Keratinocyte (primary cell): Measurements from ENCODE around the gene SNX11. TPM values are rescaled to one million over a fixed set of nuclear protein-coding genes. Genes with fewer than 3 reads are reported as not detected.

Experiments used
- DNase-seq: peaks from one replicate; pipeline ENCODE4 v3.0.0-alpha.2; 2011; ENCODE audit warnings: low read depth, missing footprints, low spot score
- FAIRE-seq: peaks from 2 replicates; lab custom pipeline; 2011; peaks lifted over from hg19 to GRCh38; lab: Jason Lieb, UNC
- H2AFZ ChIP-seq: 2 replicates; pipeline ENCODE4 v1.6.0; 2012; ENCODE audit warnings: low read length, control low read depth, inconsistent platforms; ENCODE audit not compliant: control insufficient read depth
- H3K27ac ChIP-seq: 2 replicates; pipeline ENCODE4 v1.5.1; 2011; ENCODE audit warnings: low read length; ENCODE audit not compliant: control insufficient read depth, insufficient read depth
- H3K27me3 ChIP-seq: 3 replicates; pipeline ENCODE4 v1.6.0; 2011; ENCODE audit warnings: low read length; ENCODE audit not compliant: control insufficient read depth, insufficient read depth; ENCODE audit errors: extremely low read depth
- H3K36me3 ChIP-seq, 2 experiments: 2 replicates in 1 of 2; 3 replicates in 1 of 2; pipeline ENCODE4 v1.5.1; 2011; ENCODE audit warnings: low read length in 2 of 2, mild to moderate bottlenecking in 1 of 2; ENCODE audit not compliant: control insufficient read depth in 2 of 2, insufficient read depth in 2 of 2; ENCODE audit errors: extremely low read depth in 1 of 2
- H3K4me1 ChIP-seq: 3 replicates; pipeline ENCODE4 v1.5.1; 2011; ENCODE audit warnings: low read length; ENCODE audit not compliant: control insufficient read depth, insufficient read depth; ENCODE audit errors: extremely low read depth
- H3K4me2 ChIP-seq: 3 replicates; pipeline ENCODE4 v1.6.0; 2011; ENCODE audit warnings: low read depth, low read length; ENCODE audit not compliant: control insufficient read depth, insufficient read depth; ENCODE audit errors: extremely low read depth
- H3K4me3 ChIP-seq, 3 experiments: fragments of 200-600 bp in 1 of 3; sonication (generic) in 1 of 3; 2 replicates in 2 of 3; 3 replicates in 1 of 3; pipeline ENCODE4 v1.5.1; 2011 to 2016; ENCODE audit warnings: low read length in 3 of 3, mild to moderate bottlenecking in 3 of 3, control low read depth in 2 of 3, inconsistent platforms in 1 of 3, low read depth in 1 of 3, mixed read lengths in 1 of 3, mixed run types in 1 of 3, moderate library complexity in 1 of 3; ENCODE audit not compliant: control insufficient read depth in 2 of 3, insufficient read depth in 2 of 3; ENCODE audit errors: extremely low read depth in 1 of 3
- H3K79me2 ChIP-seq: 2 replicates; pipeline ENCODE4 v1.6.0; 2012; ENCODE audit warnings: low read length; ENCODE audit not compliant: control insufficient read depth, insufficient read depth
- H3K9ac ChIP-seq: 3 replicates; pipeline ENCODE4 v1.6.0; 2011; ENCODE audit warnings: low read length; ENCODE audit not compliant: control insufficient read depth, insufficient read depth; ENCODE audit errors: extremely low read depth
- H3K9me1 ChIP-seq: 3 replicates; pipeline ENCODE4 v1.6.0; 2011; ENCODE audit warnings: low read length; ENCODE audit not compliant: control insufficient read depth, insufficient read depth; ENCODE audit errors: extremely low read depth
- H3K9me3 ChIP-seq: 2 replicates; pipeline ENCODE4 v1.5.1; 2012; ENCODE audit warnings: low read depth, low read length; ENCODE audit not compliant: control insufficient read depth
- H4K20me1 ChIP-seq: 3 replicates; pipeline ENCODE4 v1.6.0; 2011; ENCODE audit warnings: low read length; ENCODE audit not compliant: control insufficient read depth, insufficient read depth; ENCODE audit errors: extremely low read depth
- EZH2 ChIP-seq: IDR thresholded peaks from one replicate; pipeline ENCODE4 v1.6.1; 2012; ENCODE audit warnings: inconsistent platforms, mild to moderate bottlenecking, low read length, moderate library complexity
- dilution Hi-C: fragments of 300-500 bp; cut with MboI; formaldehyde crosslinking; loops from one replicate; pipeline ENCODE4 v1.7.0; 2020; ENCODE audit warnings: low sequenced_read_pairs; ENCODE audit not compliant: extremely low pct_ligation_motif_present
- polyA plus RNA-seq, 5 experiments: library from polyadenylated mRNA; depleted of rRNA in 3 of 5; stranded (reverse) in 3 of 5; stranded (forward) in 1 of 5; unstranded in 1 of 5; fragments of >200 nt; gene quantifications; 1 replicate in 1 of 5; 2 replicates in 3 of 5; 3 replicates in 1 of 5; pipeline versions ENCODE4 v1.2.1 to v1.2.3, GENCODE V29; 2011 to 2012; ENCODE audit warnings: missing spikeins in 2 of 5, low read depth in 1 of 5, low replicate concordance in 1 of 5
- TF ChIP-seq, protein P1 (sequence below), 3 experiments: IDR thresholded peaks in 1 of 3; conservative IDR thresholded peaks in 1 of 3; optimal IDR thresholded peaks in 1 of 3; 2 replicates in 2 of 3; 3 replicates in 1 of 3; pipeline versions ENCODE3 to v1.5.1; 2011; ENCODE audit warnings: low read length in 3 of 3, mild to moderate bottlenecking in 3 of 3, moderate library complexity in 2 of 3, control low read depth in 1 of 3, inconsistent platforms in 1 of 3; ENCODE audit not compliant: insufficient read depth in 2 of 3; ENCODE audit errors: extremely low read depth in 1 of 3

SNX11 gene
- polyA plus RNA-seq, 1 donor (not counting 4 experiments of a cell fraction or from before 2014, with no cell fraction given), result 21.0 TPM

DNA sequence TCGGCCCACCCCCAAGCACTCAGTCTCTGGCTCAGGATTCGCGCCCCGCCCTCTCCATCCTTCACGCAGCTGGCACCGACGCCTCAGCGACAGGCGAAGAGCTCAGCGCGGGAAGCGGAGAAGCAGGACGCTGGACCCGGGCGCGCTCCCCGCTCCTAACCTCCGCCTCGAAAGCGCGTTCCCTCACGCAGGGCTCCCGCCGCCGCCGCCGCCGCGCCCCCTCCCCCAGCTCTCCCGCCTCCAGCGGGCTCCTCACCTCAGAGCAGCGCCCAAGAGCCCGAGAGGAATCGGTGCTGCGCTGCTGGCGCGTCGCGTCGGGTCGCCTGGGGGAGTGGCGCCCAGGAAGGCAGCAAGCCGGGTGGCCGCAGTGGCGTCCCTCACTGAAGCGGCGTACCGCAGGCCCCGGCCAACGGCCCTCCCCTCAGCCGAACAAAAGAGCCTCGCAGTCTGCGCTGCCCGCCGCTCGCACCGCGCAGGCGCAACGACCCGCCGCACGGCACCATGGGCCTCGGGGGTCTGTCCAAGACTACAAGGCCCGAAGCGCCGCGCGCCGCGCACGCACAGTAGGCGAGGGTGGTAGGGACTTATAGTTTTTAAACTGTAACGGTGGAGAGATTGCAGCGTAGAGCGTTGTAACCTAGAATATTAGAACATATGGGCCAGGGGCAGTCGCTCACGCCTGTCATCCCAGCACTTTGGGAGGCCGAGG lies 6.4 kb upstream of the SNX11 start, which contains the start of gene CBX1:
TSS of gene CBX1 (minus strand) at position 467 of the 709 bp plus-strand sequence. CDS start 24,474 bp downstream, outside the sequence.
- Histone ChIP-seq H3K9me1 (no peaks in the 10 kb centered on the region), H3K9me3 (no peaks in the 10 kb centered on the region), H3K79me2 (peaks cover 48% of the 10 kb centered on the region), H3K27ac (peak within 1 kb of the TSS; percentile 78), H3K9ac (peak within 1 kb of the TSS; percentile 80), H3K4me1 (peaks cover 12% of the 10 kb centered on the region), H4K20me1 (no peaks in the 10 kb centered on the region), H3K27me3 (no peaks in the 10 kb centered on the region), H3K4me2 (peak within 1 kb of the TSS; percentile 93), H3K36me3 (no peaks in the 10 kb centered on the region), H3K4me3 (peak within 1 kb of the TSS; percentile 88 to 97 (median 96)), H2AFZ (peak within 1 kb of the TSS; percentile 88)
- TF ChIP-seq, protein P1, sequence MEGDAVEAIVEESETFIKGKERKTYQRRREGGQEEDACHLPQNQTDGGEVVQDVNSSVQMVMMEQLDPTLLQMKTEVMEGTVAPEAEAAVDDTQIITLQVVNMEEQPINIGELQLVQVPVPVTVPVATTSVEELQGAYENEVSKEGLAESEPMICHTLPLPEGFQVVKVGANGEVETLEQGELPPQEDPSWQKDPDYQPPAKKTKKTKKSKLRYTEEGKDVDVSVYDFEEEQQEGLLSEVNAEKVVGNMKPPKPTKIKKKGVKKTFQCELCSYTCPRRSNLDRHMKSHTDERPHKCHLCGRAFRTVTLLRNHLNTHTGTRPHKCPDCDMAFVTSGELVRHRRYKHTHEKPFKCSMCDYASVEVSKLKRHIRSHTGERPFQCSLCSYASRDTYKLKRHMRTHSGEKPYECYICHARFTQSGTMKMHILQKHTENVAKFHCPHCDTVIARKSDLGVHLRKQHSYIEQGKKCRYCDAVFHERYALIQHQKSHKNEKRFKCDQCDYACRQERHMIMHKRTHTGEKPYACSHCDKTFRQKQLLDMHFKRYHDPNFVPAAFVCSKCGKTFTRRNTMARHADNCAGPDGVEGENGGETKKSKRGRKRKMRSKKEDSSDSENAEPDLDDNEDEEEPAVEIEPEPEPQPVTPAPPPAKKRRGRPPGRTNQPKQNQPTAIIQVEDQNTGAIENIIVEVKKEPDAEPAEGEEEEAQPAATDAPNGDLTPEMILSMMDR (optimal IDR thresholded peaks at IDR 0.05 in 1 of 3, IDR thresholded peaks at IDR 0.05 in 1 of 3, conservative IDR thresholded peaks at IDR 0.05 in 1 of 3; ENCODE audit: extremely low read depth in 1 of 3, insufficient read depth in 2 of 3, low read length in 3 of 3), result no peak
- TF ChIP-seq EZH2, result no peak
- dilution Hi-C loops, result no loop called here
- FAIRE-seq (no peak), DNase-seq (peak; percentile 69)

DNA sequence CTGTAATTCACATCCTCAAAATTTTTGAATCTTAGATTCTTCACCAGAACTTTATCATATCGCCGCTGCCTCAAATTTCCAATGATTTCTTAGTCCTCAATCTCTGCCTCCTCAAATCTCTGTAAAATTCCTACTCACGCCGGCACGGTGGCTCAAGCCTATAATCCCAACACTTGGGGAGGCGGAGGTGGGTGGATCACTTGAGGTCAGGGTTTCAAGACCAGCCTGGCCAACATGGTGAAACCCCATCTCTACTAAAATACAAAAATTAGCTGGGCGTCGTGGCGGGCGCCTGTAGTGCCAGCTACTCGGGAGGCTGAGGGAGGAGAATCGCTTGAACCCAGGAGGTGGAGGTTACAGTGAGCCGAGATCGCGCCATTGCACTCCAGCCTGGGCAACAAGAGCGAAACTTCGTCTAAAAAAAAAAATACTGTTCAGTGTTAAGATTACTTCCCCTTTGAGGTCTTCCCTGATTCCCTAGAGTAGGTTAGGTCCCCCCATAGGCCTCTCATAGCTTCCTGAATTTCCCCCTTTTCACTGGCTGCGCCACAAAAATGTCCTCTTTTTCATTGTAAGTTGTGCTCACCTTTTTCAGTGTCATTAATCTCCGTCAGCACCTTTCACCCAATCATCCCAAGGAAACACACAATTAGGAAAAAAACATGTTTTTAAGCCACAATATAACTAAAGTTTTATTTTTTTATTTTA lies 5.4 kb upstream of the SNX11 start:
- Histone ChIP-seq H3K9me3 (no peaks in the 10 kb centered on the region), H3K27me3 (no peaks in the 10 kb centered on the region), H2AFZ (no peak overlapping the region), H3K79me2 (peaks cover 38% of the 10 kb centered on the region), H3K27ac (no peak overlapping the region), H3K4me1 (peaks cover 10% of the 10 kb centered on the region), H3K9ac (no peak overlapping the region), H3K36me3 (no peaks in the 10 kb centered on the region), H4K20me1 (no peaks in the 10 kb centered on the region), H3K4me2 (peak overlapping the region; percentile 67), H3K9me1 (no peaks in the 10 kb centered on the region), H3K4me3 (peak overlapping the region in 2 of 3 experiments; percentile 88 to 97)
- FAIRE-seq, result no peak
- TF ChIP-seq EZH2, result no peak
- TF ChIP-seq, protein P1 (optimal IDR thresholded peaks at IDR 0.05 in 1 of 3, IDR thresholded peaks at IDR 0.05 in 1 of 3, conservative IDR thresholded peaks at IDR 0.05 in 1 of 3; ENCODE audit: extremely low read depth in 1 of 3, insufficient read depth in 2 of 3, low read length in 3 of 3), result no peak
- no peak for DNase-seq
- dilution Hi-C loops, result no loop called here
